Measurements from ENCODE around the gene TF. TPM values are rescaled to one million over a fixed set of nuclear protein-coding genes. Genes with fewer than 3 reads are reported as not detected.

Gene TF
- total RNA-seq, 1 donor from 2014 or later = 4.4 TPM

DNA sequence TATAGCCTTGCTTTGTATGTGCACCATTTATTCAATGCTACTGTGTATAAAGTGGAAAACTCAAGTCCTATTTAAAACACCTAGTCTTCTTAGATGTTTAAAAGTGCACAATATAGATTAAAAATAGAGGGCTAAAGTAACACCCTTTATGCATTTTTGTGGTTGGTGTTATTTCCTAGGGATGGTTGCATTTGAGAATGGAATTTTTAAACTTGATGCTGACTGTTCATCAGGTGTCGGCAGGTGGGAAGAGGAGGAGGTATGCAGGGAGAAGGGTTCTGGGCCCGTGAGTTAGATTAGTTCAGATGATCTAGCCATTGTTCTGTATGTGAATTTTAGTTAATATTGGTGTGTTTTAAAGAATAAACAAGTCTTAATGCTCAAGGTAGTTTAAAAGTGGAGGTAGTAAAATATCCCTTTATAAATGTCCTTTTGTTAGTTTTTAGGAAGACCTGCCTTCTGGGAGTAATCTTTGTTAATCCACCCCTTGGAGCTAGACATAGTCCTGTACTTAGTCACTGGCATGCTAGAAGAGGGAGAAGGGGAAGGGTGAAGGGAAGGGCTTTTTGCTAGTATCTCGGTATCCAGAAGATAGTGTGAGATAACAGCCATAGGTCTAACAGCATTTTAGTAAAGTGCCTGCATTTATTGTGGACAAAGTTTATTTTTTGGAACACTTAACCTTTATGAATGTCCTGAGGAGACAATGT is 51.4 kb downstream of the TF start:
- peaks cover 5% of the 10 kb centered on the region for H3K36me3 Mint-ChIP-seq (ENCODE audit: insufficient read depth)
- H3K4me3 Mint-ChIP-seq (ENCODE audit: low read depth) = no peak overlapping the region
- no peak overlapping the region for H3K27ac Mint-ChIP-seq
- peaks cover 19% of the 10 kb centered on the region for H3K9me3 Mint-ChIP-seq (ENCODE audit: low read depth)
- H3K27me3 Mint-ChIP-seq = peaks cover 29% of the 10 kb centered on the region
- no peak for DNase-seq (ENCODE audit: low spot score, unreplicated experiment)
- no peaks in the 10 kb centered on the region for H3K4me1 Mint-ChIP-seq (ENCODE audit: low read depth)
- TF ChIP-seq CTCF (IDR thresholded peaks at IDR 0.05; ENCODE audit: unreplicated experiment) = no peak

GRCh38 chr3:133799794-133800585 is 53.8 kb downstream of the TF start:
- Mint-ChIP-seq H3K27ac (no peak overlapping the region), H3K4me1 (ENCODE audit: low read depth) (no peaks in the 10 kb centered on the region), H3K9me3 (ENCODE audit: low read depth) (peaks cover 12% of the 10 kb centered on the region), H3K4me3 (ENCODE audit: low read depth) (no peak overlapping the region), H3K36me3 (ENCODE audit: insufficient read depth) (peaks cover 5% of the 10 kb centered on the region), H3K27me3 (peaks cover 34% of the 10 kb centered on the region)
- TF ChIP-seq CTCF (IDR thresholded peaks at IDR 0.05; ENCODE audit: unreplicated experiment) = no peak
- no peak for DNase-seq (ENCODE audit: low spot score, unreplicated experiment)

DNA sequence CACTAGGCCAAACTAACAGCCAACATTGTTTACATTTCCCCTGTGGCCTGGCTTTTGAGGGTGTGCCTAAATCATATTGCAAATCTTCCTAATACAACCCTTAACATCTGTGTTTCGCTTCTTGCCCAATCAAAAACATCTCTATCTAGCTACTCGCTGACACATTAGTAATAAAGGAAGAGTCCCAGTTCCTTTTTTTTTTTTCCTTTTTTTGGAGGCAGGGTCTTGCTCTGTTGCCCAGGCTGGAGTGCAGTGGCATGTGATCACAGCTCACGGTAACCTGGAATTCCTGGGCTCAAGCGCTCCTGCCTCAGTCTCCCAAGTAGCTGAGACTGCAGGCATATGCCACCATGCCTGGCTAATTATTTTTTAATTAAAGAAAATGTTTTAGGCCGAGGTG is 57.3 kb downstream of the TF start:
- no peak for TF ChIP-seq CTCF (IDR thresholded peaks at IDR 0.05; ENCODE audit: unreplicated experiment)
- H3K4me3 Mint-ChIP-seq (ENCODE audit: low read depth) = no peak overlapping the region
- DNase-seq (ENCODE audit: low spot score, unreplicated experiment) = no peak
- H3K9me3 Mint-ChIP-seq (ENCODE audit: low read depth) = no peaks in the 10 kb centered on the region
- H3K27me3 Mint-ChIP-seq = peaks cover 28% of the 10 kb centered on the region
- H3K4me1 Mint-ChIP-seq (ENCODE audit: low read depth) = peaks cover 17% of the 10 kb centered on the region
- H3K27ac Mint-ChIP-seq = no peak overlapping the region
- H3K36me3 Mint-ChIP-seq (ENCODE audit: insufficient read depth) = peaks cover 3% of the 10 kb centered on the region

DNA sequence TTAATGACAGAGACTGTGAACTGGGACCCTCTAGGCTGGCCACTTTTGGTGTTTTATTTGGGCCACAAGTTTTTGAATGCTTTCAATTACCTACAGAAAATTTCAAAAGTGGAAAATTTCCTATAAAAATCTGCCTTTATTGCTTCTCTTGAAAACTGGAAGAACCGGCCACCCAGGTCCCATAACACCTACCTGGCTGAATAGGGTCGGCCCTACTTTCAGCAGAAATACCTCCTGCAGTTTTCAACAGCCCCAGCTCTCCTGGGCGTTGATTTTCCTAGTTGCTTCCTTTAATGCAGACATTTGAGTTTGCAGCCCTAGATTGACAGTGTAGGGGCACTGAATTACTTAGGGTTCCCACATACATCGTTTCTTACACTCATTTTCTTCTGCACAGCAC is 58.7 kb downstream of the TF start:
- peaks cover 3% of the 10 kb centered on the region for H3K36me3 Mint-ChIP-seq (ENCODE audit: insufficient read depth)
- TF ChIP-seq CTCF (IDR thresholded peaks at IDR 0.05; ENCODE audit: unreplicated experiment) = no peak
- DNase-seq (ENCODE audit: low spot score, unreplicated experiment) = no peak
- peak overlapping the region; percentile 95 for H3K4me3 Mint-ChIP-seq (ENCODE audit: low read depth)
- H3K4me1 Mint-ChIP-seq (ENCODE audit: low read depth) = peaks cover 17% of the 10 kb centered on the region
- H3K27ac Mint-ChIP-seq = no peak overlapping the region
- no peaks in the 10 kb centered on the region for H3K9me3 Mint-ChIP-seq (ENCODE audit: low read depth)
- H3K27me3 Mint-ChIP-seq = peaks cover 25% of the 10 kb centered on the region

DNA sequence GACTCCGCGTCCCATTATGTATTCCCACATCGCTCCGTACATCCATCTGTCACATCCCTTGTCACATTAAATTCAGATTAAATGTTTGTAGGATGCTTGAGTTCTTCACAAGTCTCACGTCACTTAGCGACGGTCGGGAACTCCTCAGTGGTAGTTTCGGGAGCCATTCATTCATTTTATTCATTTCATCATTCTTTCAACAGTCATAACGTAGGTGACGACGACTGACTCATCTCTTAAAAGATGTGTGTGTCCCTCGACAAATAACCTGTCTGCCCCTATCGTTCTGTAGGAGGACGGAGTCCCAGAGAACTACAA is 59.1 kb downstream of the TF start:
- Mint-ChIP-seq H3K27ac (peak overlapping the region; percentile 88), H3K4me1 (ENCODE audit: low read depth) (peaks cover 17% of the 10 kb centered on the region), H3K27me3 (peaks cover 20% of the 10 kb centered on the region), H3K9me3 (ENCODE audit: low read depth) (no peaks in the 10 kb centered on the region), H3K4me3 (ENCODE audit: low read depth) (peak overlapping the region; percentile 95), H3K36me3 (ENCODE audit: insufficient read depth) (peaks cover 6% of the 10 kb centered on the region)
- no peak for DNase-seq (ENCODE audit: low spot score, unreplicated experiment)
- no peak for TF ChIP-seq CTCF (IDR thresholded peaks at IDR 0.05; ENCODE audit: unreplicated experiment)
